Stimulated activated CD4-positive, alpha-beta T cell treated with anti-CD3 and anti-CD28 coated beads, TNF-alpha, amount 100 ng/mL, for 24 hours (primary cell): ENCODE results near the gene ABHD5.

Experiments used
- DNase-seq, 3 experiments: peaks; one replicate each; pipeline ENCODE4 v3.0.0-alpha.2; 2020; ENCODE audit warnings: low read depth in 3 of 3

Gene ABHD5

DNA sequence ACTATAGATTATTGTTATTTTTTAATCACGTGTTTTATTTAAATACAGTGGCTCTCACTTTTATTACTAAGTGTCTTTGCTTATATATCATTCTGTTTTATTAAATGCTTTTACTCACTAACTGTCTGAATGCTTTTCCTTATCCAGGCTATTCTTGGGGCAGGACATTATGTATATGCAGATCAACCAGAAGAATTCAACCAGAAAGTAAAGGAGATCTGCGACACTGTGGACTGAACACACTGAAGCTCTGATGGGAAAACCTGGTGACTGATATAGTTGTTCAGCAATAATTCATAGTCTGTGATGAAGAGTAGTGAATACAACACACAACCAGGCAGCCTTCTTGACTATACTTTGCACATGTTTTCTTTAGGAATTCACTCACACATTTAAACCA lies 27.6 kb downstream of the ABHD5 start:
- DNase-seq: no peak

DNA sequence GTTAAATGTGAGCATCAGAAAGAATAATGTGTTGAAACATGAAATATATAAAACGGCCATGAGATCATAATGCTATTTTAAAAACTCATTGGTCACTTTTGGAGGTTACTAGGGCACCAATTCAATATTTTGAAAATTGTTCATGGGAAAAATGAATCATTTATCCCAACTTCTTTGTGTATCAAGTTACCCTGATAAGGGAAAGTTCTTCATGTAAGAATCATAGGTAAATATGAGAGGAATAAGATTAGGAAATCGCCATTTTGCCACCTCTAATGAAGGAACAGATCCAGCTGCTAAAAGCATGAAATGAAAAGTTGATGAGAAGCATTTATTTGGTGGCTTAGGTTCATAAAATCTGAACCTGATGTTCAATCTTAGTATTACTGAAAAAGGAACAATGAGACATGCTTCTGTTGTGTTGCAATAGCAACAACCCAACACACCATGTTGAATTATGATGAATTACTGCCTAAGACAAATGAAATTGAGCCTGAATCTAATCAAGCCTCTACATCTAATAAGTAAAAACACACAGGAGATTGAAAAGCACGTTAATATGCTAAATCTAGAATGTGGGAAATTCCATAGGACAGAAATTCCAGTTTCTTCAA lies 32.5 kb downstream of the ABHD5 start:
- DNase-seq: no peak

DNA sequence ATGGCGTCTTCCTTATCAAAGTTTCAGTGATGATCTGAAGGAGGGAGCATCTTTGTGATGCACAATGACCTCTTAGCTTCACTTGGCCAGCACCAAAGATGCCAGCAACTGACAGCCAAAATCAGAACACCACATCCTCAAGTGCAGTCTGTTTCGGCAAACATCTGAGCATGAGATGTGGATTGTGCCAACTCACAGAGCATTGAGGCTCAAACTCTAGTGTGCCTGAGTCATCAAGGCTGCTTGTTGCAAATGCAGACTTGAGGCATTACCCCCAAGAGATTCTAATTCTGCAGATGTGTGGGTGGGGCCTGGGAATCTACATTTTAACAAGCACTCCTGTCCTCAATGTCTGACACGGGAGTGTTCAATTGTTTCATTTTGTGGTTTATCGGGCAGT lies 35.8 kb downstream of the ABHD5 start:
- no peak for DNase-seq

DNA sequence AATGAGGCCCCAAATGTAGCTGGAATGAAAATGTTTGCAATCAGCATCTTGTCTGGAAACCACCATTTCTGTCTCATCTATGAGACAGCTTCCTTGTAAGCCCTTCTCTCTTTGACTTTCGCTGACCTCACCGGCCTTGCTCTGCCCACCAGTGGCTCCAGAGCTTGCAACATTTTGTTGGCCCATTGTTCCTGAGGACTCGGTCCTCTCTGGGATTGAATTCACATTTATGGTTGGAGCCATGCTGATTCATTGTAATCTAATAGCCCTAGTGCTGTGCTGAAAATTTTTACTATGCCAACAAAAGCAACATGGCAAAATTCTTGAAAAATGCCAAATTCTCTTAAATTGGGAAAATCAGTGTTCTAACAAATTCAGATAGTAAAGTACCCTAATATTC lies 37.2 kb downstream of the ABHD5 start:
- DNase-seq: no peak

DNA sequence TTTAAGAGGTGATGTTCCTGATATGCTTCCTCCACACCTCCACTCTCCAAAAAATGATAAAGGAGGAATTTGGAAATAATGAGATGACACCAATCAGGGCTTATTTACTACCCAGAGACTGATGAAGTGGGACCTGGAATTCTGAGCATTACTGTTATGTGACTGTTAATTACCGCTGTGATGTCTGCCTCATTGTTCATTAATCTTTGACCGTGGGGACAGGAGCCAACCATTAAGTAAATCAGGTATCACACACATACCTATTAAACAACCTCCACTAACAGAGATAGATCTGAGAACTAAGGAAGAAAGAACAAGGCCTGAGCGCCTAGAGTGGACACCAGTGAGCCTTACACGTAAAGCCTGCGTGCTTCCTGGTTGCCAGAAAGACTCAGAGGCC lies 37.7 kb downstream of the ABHD5 start:
- DNase-seq: no peak

DNA sequence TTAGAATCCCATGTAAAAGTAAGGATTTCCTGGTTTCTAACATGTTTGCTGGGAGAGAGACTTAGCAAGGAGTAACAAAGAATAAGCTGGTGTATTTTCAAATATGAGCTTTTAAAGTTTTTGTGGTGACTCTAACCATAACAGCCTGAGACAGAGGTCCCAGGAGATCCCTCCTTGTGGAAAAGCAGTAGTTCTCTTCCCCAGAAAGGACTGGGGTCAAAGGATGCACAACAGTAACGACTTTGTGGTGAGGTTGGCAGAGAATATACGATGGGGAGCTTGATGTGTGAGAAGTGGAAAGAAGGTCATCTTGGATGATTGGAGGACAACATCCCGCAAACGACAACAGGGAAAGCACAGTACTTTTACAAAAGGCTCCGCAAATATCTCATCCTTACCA lies 38.2 kb downstream of the ABHD5 start:
- DNase-seq: no peak

DNA sequence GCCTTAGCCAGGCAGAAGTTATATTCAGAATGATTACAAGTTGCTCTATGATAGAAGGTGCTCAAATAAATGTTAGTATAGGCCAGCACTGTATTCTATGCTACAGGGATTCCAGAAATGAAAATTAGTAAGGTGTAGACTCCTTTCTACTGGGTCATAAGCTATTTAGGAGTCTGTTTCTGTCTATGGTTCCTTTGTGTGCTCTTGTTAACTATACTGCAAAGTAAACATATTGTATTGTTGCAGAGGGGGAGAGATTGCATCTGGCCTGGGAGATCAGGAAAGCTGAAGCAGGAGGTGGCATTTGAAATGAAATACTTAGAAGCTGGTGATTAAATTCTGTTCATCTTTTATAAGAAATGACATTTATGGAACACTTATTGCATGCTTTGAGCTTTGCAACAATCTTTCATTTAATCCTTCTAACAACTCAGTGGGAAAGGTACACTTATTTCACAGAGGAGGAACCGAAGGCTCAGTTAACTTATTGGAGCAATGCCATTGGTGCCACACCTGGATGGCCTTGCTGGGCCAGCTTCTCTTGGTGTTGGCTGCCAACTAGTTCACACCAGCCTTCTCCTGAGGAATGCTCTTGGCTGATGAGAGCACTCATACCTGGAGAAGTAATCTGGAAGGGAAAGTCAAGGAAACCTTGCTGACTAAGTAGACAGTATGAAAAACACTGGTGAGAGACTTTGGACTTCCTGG lies 39.1 kb downstream of the ABHD5 start:
- DNase-seq: no peak

DNA sequence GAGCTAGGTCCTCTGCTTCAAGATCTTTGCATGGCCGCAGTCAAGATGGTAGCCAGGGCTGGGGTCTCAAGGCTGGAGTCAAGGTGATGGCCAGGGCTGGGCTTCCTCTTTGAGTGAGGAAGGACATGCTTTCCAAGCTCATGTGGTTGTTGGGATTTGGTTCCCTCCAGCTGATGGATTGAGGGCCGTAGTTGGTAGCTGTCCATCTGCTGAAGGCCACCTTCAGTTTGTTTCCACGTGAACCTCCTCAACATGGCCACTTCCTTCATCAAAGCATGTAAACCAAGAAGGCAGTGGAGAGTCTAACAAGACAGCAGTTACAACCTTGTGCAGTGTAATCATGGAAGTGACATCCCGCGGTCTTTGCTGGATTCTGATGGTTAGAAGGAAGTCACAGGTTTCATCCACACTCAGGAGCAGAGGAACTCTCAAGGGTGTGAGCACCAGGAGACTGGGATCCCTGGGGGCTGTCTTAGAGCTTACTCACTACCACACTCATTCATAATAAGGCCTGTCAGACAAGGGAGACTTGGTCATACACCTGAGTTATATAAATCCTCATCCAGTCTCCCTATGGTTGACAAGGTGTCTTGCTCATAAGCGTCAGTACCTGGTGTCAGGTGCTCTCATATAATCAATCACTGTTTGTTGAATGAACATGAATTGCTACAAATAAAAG lies 42.1 kb downstream of the ABHD5 start:
- no peak for DNase-seq

DNA sequence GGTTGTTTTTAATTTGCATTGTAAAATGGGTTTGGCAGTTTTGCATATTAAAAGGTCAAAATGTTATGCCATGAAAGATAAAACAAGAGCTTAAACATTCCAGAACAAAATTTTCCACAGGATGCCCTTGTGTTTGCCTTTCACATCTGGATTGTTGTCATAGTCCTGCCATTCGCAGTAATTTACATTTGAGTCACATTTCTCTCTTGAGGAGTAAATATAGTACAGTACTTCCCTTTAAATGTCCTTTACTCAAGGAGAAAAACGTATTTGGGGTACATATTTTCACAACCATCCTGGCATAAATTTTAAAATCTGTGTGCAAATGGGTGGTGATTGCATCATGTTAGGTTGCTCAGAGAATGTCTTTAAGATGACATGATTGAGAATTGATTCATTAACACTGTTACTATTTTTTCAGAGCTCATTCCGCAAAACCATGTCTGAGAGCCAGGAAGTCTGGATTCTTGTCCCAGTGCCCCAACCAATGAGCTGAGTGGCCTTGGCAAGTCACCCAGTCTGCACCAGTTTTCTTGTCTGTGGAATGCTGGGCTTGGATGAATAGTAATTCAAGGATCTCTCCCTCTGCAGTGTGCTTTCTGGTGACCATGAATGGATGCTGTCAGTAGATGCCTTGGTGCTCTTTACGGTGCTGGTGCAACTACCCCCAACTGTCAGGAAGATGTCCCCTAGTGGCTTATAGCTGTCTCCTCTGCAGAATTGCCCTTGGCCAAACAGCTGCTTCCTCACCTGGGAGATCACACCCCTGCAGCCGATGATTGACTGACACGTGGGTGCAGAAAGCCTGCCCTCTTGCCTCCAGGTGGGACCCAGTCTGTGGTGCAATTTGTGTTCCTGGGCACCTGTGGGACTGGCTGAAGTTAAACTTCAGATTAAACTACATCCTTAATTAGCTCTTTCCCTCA lies 43.0 kb downstream of the ABHD5 start:
- DNase-seq: no peak

DNA sequence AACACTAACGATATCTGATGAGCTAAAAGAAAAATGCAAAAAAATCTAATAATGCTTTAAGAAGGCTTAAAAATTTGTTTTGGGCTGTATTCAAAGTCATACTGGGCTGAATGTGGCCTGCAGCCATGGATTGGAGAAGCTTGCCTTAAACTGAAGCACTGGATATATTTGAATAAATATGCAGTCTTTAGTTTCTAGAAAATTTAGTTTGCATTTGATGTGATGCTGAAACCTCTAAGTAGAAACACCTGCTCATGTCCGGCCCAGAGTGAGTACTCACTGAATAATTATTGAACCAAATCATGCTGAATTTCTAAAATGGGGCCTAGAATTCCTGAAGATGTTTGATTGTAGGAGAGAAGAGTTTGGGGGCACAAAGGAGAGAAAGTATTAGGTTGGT lies 43.9 kb downstream of the ABHD5 start:
- DNase-seq: no peak

DNA sequence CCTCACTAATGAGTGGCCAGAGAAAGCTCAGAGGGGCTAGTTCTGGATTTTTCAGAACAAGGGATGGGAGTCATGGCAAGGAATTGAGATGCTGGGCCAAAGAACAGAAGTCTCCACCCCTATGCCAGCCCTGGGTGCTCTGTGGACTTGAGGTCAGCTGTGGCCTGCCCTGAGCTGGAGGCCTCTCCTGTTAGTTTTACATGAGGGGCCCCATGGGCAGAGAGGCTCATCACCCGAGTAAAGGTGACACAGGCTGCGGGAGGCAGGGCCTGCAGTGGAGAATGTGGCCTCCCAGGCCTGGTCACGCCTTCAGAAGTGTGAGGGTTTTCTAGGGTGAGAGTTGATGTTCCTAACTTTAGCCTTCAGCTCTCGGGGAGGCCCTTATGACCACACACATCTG lies 44.9 kb downstream of the ABHD5 start:
- DNase-seq: no peak

DNA sequence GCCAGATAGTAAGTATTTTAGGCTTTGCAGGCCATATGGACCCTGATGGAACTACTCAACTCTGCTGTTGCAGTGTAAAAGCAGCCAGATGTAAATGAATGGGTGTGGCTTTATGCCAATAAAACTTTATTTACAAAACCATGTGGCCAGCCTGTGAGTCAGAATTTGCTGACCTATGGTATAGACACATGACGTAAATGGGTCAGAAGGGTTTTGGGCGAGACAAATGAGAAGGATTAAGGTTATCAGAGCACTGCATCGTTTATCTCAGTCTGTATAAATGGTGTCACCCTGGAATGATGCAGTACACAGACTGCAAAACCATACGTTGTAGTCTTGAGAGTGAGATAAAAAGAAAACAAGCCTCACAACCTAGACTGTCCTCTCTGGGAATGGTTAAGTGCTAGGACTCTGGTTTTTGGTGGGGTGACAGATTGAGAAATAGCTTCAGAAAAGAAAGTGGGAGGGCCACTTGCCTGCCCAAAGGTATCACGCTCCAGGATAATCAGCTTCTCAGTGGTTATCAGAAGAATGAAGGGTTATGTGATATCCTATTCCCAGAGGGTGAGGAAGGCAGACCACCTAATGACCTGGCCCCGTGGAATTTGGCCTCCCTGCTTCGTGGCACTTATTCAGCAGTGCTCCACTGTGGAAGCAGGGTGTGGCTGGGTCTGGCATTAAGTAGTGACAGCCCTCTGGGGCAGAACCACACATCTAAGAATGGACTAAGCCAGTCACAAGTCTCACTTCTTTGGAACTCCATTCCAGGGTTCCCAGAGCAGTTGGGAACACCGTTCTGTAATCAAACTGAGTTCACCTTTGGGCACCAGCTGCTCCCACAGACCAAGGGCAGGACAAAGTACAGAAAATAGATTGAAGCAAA lies 46.1 kb downstream of the ABHD5 start:
- DNase-seq: no peak

DNA sequence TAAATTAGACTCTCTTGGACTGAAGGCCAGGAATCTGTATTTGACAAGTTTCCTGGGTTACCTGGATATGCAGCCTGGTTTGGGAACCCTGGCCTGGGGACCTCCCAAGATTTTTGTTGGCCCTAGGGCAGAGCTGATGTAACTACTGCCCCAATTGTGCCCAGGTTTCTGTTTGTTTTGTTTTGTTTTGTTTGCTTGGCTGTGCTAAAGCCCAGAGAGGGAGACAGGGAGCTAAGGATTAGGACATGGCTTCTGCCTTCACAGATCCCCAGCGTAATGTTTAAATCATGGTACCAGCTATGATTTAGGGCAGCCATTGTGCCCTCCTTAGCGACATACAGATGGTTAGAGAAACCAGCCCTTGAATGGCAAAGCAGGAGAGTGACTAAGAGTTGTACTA lies 47.6 kb downstream of the ABHD5 start:
- DNase-seq: no peak

DNA sequence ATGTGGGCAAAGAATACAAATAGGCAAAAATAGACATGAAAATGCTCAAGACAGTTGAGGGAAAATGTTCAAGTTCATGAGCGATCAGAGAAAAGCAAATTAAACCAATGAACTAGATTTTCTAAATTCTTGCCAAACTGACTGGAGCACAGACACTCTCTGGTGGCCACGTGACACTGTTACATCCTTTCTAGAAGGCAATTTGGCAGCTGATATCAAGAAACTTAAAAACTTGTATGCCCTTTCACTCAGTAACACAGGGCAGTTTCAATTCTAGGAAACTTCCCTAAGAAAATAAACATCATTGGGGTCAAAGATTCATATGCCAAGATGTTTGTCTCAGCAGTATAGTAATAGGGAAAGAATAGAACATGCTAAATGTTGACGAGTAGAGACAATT lies 52.2 kb downstream of the ABHD5 start:
- DNase-seq: no peak

DNA sequence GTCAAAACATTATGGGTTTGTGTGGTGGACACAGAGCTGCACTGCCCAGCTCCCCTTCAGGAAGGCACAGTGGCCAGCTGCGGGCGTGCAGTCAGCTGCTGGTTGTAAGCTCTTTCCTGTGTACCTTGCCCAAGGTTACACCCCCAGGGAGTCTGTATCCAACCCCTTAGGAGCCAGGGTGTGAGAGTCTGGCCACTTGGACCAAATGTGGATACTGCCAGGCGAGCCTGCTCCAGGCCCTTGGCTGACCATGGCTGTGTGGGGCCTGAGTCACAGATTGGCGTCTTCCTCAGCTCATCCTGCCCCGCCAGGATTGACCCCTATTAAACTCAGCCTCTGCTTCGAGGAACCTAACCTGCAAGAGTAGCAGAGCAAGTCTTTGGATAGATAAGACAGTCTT lies 56.9 kb downstream of the ABHD5 start:
- DNase-seq: no peak

DNA sequence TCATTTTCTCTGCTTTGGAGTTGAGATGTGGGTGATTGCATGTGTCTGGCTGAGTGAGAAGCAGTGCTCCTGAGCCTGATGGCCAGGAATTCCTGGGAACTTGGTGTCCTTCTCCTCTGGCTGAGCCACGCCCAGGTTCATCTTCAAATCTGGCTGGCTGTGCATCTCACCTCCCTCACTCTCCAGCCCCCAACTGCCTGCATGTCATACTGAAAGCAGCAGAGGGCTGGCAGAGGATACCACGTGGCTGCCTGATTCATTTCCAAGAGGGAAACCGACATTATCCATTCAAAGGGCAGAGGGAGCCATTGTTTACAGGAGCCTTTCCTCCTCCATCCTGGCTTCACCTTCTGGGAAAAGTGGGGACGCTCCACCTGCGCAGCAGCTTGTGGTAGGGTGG lies 57.4 kb downstream of the ABHD5 start:
- no peak for DNase-seq

DNA sequence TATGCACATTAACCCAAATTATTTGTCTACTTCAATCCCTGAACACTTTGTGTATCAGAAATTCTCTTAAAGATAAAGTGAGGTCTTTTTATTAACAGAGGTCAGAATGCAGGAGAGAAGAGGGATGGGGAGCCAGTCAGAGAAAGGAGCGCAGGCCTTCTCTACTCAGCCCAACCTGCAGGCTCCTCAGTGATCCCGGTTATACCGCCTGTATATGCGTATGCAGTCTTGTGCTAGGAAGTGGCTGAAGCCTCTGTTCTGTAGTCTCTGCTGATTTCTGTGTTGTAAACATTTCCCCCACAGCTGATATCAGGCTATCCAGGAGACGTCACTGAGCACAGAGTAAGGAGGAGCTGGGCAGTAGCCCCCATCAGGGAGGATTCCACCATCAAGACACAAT lies 57.9 kb downstream of the ABHD5 start:
- DNase-seq: no peak

DNA sequence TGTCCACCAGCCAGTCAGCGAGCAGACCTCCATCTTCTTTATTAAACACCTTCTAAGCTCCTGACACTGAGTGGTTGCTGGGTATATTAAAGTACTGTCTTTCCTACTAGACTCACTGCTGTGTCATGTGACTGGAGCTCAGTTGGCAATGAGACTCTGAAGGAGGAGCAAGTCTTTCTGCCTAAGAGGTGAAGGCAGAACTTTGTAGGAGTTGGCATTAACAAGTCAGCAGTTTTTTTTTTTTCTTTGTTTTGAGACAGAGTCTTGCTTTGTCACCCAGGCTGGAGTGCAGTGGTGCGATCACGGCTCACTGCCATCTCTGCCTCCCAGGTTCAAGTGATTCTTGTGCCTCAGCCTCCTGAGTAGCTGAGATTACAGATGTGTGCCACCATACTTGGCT lies 62.2 kb downstream of the ABHD5 start:
- no peak for DNase-seq

DNA sequence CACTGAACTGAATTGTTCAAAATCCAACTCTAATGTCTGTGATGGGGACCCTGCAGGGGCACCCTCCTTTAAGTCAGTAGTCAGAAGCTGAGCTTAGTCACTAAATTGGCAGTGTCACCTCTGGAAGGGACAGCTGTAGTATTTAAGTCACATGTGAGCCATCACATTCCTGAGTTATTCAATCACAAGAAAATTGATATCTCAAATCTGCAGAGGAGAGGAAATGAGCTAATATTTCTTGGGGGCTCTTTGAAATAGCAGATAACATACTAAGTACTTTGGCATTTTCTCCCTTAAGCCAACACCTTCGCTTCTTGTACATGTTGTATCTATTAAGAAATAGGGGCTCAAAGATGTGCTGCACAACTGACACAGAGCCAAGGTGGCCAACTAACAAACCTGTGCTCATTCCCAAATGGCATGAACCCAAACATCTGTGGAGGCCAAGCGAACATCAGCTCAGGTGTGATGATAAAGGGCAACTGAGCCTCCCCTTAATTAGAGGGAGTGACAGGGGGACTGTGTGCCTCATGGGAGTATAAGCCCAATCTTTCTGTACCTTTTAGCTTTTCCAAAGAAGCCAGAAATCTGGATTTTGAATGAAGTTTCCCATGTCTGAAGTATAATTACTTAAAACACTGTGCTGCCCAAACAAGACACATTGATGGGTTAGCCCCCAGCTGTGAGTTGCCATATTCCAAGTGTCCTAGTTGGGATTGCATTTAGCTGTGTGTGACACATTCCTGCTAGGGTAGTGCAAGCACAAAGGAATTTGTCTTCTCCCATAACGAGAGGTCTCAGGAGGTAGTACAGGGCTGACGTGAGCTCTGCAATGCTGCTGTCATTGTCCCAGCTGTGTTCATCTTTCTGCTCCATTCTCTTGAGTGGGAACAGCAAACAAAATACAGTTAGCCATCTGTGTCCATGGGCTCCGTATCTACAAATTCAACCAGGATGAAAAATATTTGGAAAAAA lies 63.3 kb downstream of the ABHD5 start:
- no peak for DNase-seq
